NT2/D1 (cell line): ENCODE results near the gene LEMD1.
A peak's percentile ranks its signal among the peaks of the same experiment; 100 is the strongest.

Experiments
- DNase-seq: peaks from one replicate; pipeline ENCODE4 v3.0.0-alpha.2; 2011; ENCODE audit warnings: low read depth, low spot score
- H3K27me3 ChIP-seq: 2 replicates; pipeline ENCODE4 v1.6.0; 2011; ENCODE audit warnings: mild to moderate bottlenecking; ENCODE audit not compliant: insufficient read length, insufficient read depth
- H3K36me3 ChIP-seq: 2 replicates; pipeline ENCODE4 v1.6.1; 2011; ENCODE audit warnings: mild to moderate bottlenecking, low read length, mixed read lengths; ENCODE audit not compliant: insufficient read depth, insufficient read length
- H3K4me1 ChIP-seq: 2 replicates; pipeline ENCODE4 v1.5.1; 2011; ENCODE audit not compliant: insufficient read depth, insufficient read length
- H3K4me3 ChIP-seq: 2 replicates; pipeline ENCODE4 v1.5.1; 2011; ENCODE audit warnings: low read depth; ENCODE audit not compliant: insufficient read length
- H3K9ac ChIP-seq: 2 replicates; pipeline ENCODE4 v1.6.0; 2011; ENCODE audit warnings: low read depth; ENCODE audit not compliant: insufficient read length
- H3K9me3 ChIP-seq: 2 replicates; pipeline ENCODE4 v1.5.1; 2011; ENCODE audit warnings: mild to moderate bottlenecking, low read length; ENCODE audit not compliant: insufficient read depth
- SUZ12 ChIP-seq: IDR thresholded peaks from 2 replicates; pipeline ENCODE4 v1.6.1; 2011; ENCODE audit not compliant: insufficient read length, insufficient read depth; ENCODE audit errors: extremely low read depth
- YY1 ChIP-seq: IDR thresholded peaks from 2 replicates; pipeline ENCODE4 v1.6.1; 2011; ENCODE audit not compliant: insufficient read length, insufficient read depth
- ZNF274 ChIP-seq: IDR thresholded peaks from 2 replicates; pipeline ENCODE4 v1.6.1; 2011; ENCODE audit warnings: mild to moderate bottlenecking, low read depth, low read length

LEMD1 gene

DNA sequence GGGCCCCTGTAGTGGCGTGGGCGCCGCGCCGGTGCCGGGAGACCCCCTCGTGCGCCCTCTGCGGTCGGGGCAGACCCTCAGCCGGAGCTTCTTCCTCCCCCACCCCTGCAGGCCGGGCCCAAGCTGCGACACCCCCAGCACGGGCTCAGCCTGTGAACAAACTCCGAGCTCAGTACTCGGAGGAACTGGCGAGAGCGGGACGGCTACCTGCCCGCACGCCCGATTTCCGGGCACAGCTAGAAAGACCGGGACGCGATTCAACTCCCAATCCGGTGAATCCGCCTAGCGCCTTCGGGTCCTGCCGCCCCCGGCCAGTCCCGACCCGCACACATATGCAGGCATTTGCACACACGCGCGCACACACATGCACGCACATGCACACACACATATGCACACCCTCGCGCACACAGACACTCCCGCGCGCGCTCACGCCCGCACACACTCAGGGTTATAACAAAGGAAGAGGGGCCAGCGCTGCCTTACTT, 34.6 kb upstream of the LEMD1 start:
- Histone ChIP-seq H3K36me3 (peaks cover 9% of the 10 kb centered on the region), H3K27me3 (peaks cover 3% of the 10 kb centered on the region), H3K9ac (peak overlapping the region; percentile 87), H3K4me3 (peak overlapping the region; percentile 83), H3K9me3 (no peaks in the 10 kb centered on the region), H3K4me1 (peaks cover 19% of the 10 kb centered on the region)
- TF ChIP-seq SUZ12 (no peak), ZNF274 (no peak), YY1 (no peak)
- DNase-seq, result no peak

DNA sequence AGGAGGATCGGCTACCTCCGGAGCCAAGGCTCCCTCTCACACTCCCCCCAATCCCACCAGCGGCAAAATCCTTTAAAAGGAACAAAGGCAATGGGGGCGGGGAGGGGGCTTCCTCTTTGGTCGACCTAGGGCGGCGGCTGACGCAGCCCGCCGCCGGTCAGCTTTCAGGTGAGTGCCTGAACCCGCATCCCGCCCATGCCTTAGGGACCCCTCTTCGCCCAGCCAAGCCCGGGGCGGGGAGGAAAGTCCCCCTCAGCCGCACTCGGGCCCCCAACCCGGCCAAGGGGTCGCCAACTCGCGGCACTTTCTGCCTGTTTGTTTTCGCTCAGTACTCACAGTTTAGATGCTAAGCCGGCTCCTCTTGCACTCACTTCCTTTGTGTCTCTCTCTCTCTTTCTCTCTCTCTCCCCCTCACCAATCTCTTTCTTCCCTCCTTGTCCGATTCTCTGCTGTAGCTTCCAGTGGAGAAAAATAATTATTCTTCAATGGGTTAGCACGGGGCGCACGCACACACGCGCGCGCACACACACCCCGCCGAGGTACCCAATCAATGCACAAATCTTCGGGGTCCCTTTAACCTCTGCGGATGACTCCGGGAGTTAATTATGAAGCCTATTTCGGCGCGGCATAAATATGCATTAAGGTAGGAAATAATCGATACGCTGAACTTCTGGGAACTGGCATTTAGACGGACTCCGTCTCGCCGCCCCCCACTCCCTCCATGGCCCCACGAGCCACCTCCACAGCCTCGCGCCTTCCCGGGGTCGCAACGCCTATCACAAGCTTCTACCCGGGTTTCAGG, 33.9 kb upstream of the LEMD1 start, which contains the start of gene BLACAT1:
BLACAT1 (minus strand) TSS at position 465 of the 802 bp plus-strand sequence.
- H3K9ac ChIP-seq, result peak within 1 kb of the TSS; percentile 87
- DNase-seq, result no peak
- H3K9me3 ChIP-seq, result no peaks in the 10 kb centered on the region
- H3K36me3 ChIP-seq, result peaks cover 9% of the 10 kb centered on the region
- peaks cover 3% of the 10 kb centered on the region for H3K27me3 ChIP-seq
- TF ChIP-seq ZNF274, result no peak
- TF ChIP-seq YY1, result no peak
- no peak for TF ChIP-seq SUZ12
- H3K4me1 ChIP-seq, result peaks cover 19% of the 10 kb centered on the region
- peak within 1 kb of the TSS; percentile 83 for H3K4me3 ChIP-seq

DNA sequence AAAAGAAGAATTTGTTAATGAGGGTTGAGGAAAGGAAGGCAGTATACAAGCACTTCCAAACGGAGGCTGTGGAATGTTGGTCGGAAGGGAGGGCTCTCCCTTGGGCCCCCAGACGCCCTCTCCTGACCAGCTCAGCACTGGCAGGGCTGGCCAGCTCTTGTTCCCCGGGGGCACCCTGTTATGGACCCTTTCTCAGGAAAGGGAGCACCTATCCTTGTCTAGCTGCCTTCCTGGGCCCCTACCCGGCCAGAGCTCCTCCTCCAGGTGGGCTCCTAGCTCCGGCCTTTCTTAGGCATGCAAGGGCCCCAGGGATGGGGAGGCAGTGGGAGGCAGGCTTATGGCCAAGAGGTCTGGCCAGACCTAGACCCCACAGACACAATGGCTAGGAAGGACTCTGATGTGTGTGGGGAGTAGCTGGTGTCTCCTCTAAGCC, 33.1 kb upstream of the LEMD1 start:
- H3K9me3 ChIP-seq, result no peaks in the 10 kb centered on the region
- H3K4me1 ChIP-seq, result peaks cover 23% of the 10 kb centered on the region
- peaks cover 9% of the 10 kb centered on the region for H3K36me3 ChIP-seq
- peak overlapping the region; percentile 83 for H3K4me3 ChIP-seq
- TF ChIP-seq SUZ12, result no peak
- TF ChIP-seq ZNF274, result no peak
- no peak for TF ChIP-seq YY1
- peak overlapping the region; percentile 87 for H3K9ac ChIP-seq
- DNase-seq, result no peak
- H3K27me3 ChIP-seq, result peaks cover 3% of the 10 kb centered on the region

DNA sequence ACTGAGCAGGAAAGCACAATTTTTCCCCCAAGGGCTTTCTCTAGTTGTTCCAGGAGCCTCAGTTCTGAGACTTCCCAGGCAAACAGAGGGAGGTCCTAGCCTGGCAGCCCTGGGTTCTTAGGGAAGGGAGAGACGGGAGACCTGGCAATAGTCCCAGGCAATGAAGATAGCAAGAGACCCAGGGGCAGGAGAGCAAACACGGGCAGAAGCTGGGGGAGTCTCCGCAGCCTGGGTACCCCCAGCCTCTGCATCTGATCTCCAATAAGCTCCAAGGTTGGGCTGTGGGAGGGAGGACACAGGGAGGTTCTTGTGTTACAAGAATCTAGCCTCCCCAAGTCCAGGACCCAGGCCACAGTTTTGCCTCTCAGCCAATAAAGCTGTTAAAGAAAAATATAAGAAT, 31.6 kb upstream of the LEMD1 start:
- Histone ChIP-seq H3K4me3 (no peak overlapping the region), H3K27me3 (peaks cover 3% of the 10 kb centered on the region), H3K4me1 (peaks cover 23% of the 10 kb centered on the region), H3K36me3 (peaks cover 9% of the 10 kb centered on the region), H3K9me3 (no peaks in the 10 kb centered on the region), H3K9ac (peak overlapping the region; percentile 63)
- TF ChIP-seq SUZ12 (no peak), ZNF274 (no peak), YY1 (no peak)
- DNase-seq, result no peak

DNA sequence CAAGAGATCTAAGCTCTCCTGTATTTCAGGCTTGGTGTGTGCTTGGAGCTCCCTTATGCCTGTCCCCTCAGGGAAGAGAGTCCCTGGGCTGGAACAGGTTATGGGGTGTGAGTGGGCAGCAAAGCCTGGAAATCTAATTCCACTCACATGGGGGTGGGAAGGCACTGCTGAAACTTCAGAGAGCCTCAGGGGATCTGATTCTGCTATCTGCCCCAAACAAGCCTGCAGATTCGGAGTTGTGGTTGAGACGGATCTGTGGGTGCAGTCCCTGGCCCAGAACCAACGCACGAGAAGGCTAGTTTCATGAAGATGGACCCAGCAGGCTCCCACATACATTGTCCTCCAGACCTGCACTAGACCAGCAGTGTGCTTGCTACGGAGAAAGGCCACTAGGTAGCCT, 31.1 kb upstream of the LEMD1 start:
- no peaks in the 10 kb centered on the region for H3K9me3 ChIP-seq
- H3K27me3 ChIP-seq, result peaks cover 2% of the 10 kb centered on the region
- DNase-seq, result no peak
- peaks cover 9% of the 10 kb centered on the region for H3K36me3 ChIP-seq
- peak overlapping the region; percentile 63 for H3K9ac ChIP-seq
- H3K4me1 ChIP-seq, result peaks cover 25% of the 10 kb centered on the region
- TF ChIP-seq SUZ12 (no peak), ZNF274 (no peak), YY1 (no peak)
- no peak overlapping the region for H3K4me3 ChIP-seq

DNA sequence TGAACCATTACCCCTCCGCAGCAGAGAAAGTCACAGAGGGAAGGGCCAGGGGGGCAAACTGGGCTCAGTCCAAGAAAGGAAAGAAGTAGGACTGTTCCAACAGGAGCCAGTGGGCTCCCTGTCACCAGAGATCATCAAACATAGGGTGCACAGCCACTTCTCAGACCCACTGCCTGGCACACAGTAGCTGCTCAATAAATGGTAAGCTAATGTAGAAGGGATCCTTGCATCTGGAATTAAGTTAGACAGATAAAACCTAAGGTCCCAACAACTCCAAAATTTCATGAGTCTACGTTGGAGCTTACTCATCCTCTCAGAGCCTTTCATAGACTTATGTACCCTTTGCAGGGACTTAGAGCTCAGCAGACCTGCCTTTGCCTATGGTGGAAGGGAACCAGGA, 30.5 kb upstream of the LEMD1 start:
- Histone ChIP-seq H3K36me3 (peaks cover 9% of the 10 kb centered on the region), H3K27me3 (no peaks in the 10 kb centered on the region), H3K9ac (peak overlapping the region; percentile 63), H3K4me1 (peaks cover 27% of the 10 kb centered on the region), H3K4me3 (no peak overlapping the region), H3K9me3 (no peaks in the 10 kb centered on the region)
- no peak for DNase-seq
- TF ChIP-seq ZNF274 (no peak), SUZ12 (no peak), YY1 (no peak)

DNA sequence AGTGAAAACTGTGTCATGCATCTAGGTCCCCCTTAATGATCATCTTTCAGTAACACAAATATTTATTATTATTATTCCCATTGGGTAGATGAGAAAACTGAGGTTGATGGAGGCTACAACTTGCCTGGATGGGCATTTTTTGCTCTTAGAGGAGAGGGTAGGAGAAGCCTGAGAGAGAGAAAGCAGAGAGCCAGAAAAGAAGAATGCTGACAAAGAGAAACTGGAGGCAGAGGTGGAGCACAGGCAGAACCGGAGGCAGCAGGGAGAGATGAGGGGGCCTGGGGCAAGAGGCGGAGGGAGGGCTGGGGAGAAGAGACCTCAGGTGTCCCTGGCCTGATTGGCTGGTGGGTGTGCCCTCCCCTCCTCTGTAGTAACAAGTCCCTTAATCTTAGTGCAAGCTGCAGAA, 29.9 kb upstream of the LEMD1 start:
- peak overlapping the region; percentile 63 for H3K9ac ChIP-seq
- H3K36me3 ChIP-seq, result peaks cover 14% of the 10 kb centered on the region
- no peaks in the 10 kb centered on the region for H3K9me3 ChIP-seq
- no peak overlapping the region for H3K4me3 ChIP-seq
- H3K27me3 ChIP-seq, result no peaks in the 10 kb centered on the region
- TF ChIP-seq SUZ12 (no peak), YY1 (no peak), ZNF274 (no peak)
- peak; percentile 73 for DNase-seq
- peaks cover 33% of the 10 kb centered on the region for H3K4me1 ChIP-seq
